Neural cell (in vitro differentiated cells): ENCODE data around the gene TMEM115. TPM values are rescaled to one million over a fixed set of nuclear protein-coding genes. Genes with fewer than 3 reads are reported as not detected.

Experiments used
- H2AFZ ChIP-seq: fragments of 200-600, 300-800 bp; sonication (generic), shearing (Covaris generic); 2 replicates; pipeline ENCODE4 v1.6.0; 2014; ENCODE audit warnings: low read depth, mild to moderate bottlenecking, antibody characterized with exemption, low read length, moderate library complexity
- H3F3A ChIP-seq: fragments of 200-600 bp; shearing (Covaris generic); 2 replicates; pipeline ENCODE4 v1.6.1; 2016; ENCODE audit warnings: mild to moderate bottlenecking, moderate library complexity, mixed read lengths, antibody characterized with exemption, low read length; ENCODE audit not compliant: insufficient read depth, poor library complexity, severe bottlenecking
- H3K27ac ChIP-seq: fragments of 200-600, 300-800 bp; sonication (generic), shearing (Covaris generic); 2 replicates; pipeline ENCODE4 v1.5.1; 2014; ENCODE audit warnings: mild to moderate bottlenecking, low read length, moderate library complexity
- H3K27me3 ChIP-seq: fragments of 300-800, 200-600 bp; sonication (generic), shearing (Covaris generic); 2 replicates; pipeline ENCODE4 v1.6.0; 2014; ENCODE audit warnings: mild to moderate bottlenecking, low read depth, low read length, moderate library complexity; ENCODE audit not compliant: insufficient read depth
- H3K36me3 ChIP-seq: fragments of 300-800, 200-600 bp; sonication (generic), shearing (Covaris generic); 2 replicates; pipeline ENCODE4 v1.5.1; 2014; ENCODE audit warnings: mild to moderate bottlenecking, antibody characterized with exemption, low read length, moderate library complexity; ENCODE audit not compliant: insufficient read depth
- H3K4me2 ChIP-seq: fragments of 300-800, 200-600 bp; sonication (generic), shearing (Covaris generic); 2 replicates; pipeline ENCODE4 v1.6.0; 2014; ENCODE audit warnings: mild to moderate bottlenecking, low read length
- H3K4me3 ChIP-seq: fragments of 300-800, 200-600 bp; sonication (generic), shearing (Covaris generic); 2 replicates; pipeline ENCODE4 v1.5.1; 2014; ENCODE audit warnings: mild to moderate bottlenecking, low read length, moderate library complexity
- H3K79me2 ChIP-seq: fragments of 200-600 bp; shearing (Covaris generic); replicated peaks from 2 replicates; pipeline ENCODE4 v1.6.0; 2014; ENCODE audit warnings: mild to moderate bottlenecking, low read length, moderate library complexity; ENCODE audit not compliant: insufficient read depth
- H3K9ac ChIP-seq: fragments of 300-800, 200-600 bp; sonication (generic), shearing (Covaris generic); 2 replicates; pipeline ENCODE4 v1.6.1; 2016; ENCODE audit warnings: mild to moderate bottlenecking, low read length, mixed read lengths
- H3K9me2 ChIP-seq: fragments of 200-600 bp; shearing (Covaris generic); 2 replicates; pipeline ENCODE4 v1.6.1; 2016; ENCODE audit warnings: mild to moderate bottlenecking, low read length, mixed read lengths; ENCODE audit not compliant: insufficient read depth
- H3K9me3 ChIP-seq: fragments of 200-600, 300-800 bp; sonication (generic), shearing (Covaris generic); 2 replicates; pipeline ENCODE4 v1.6.1; 2016; ENCODE audit warnings: mild to moderate bottlenecking, mixed run types, low read length, moderate library complexity, mixed read lengths
- H4K20me1 ChIP-seq: fragments of 200-600 bp; shearing (Covaris generic); 2 replicates; pipeline ENCODE4 v1.6.1; 2016; ENCODE audit warnings: mild to moderate bottlenecking, mixed run types; ENCODE audit not compliant: insufficient read depth
- CTCF ChIP-seq: fragments of 450-650 bp; IDR thresholded peaks from 2 replicates; pipeline ENCODE4 v1.5.1; 2014; ENCODE audit warnings: antibody characterized with exemption, mild to moderate bottlenecking, moderate library complexity; ENCODE audit not compliant: poor library complexity, severe bottlenecking
- EP300 ChIP-seq: fragments of 450-650 bp; conservative IDR thresholded peaks from 2 replicates; pipeline ENCODE4 v1.6.1; 2014; ENCODE audit warnings: antibody characterized with exemption, mild to moderate bottlenecking, moderate library complexity; ENCODE audit not compliant: poor library complexity, severe bottlenecking
- EZH2 ChIP-seq: fragments of 200-600, 300-800 bp; shearing (Covaris generic), sonication (generic); IDR thresholded peaks from 2 replicates; pipeline ENCODE4 v1.6.1; 2014; ENCODE audit warnings: antibody characterized with exemption, low read length, borderline replicate concordance, mild to moderate bottlenecking; ENCODE audit not compliant: insufficient read depth, poor library complexity, severe bottlenecking
- MXI1 ChIP-seq: fragments of 450-650 bp; conservative IDR thresholded peaks from 2 replicates; pipeline ENCODE4 v1.6.1; 2014; ENCODE audit warnings: antibody characterized with exemption, mild to moderate bottlenecking; ENCODE audit not compliant: poor library complexity, severe bottlenecking
- POLR2AphosphoS5 ChIP-seq: IDR thresholded peaks from 2 replicates; pipeline ENCODE4 v1.6.1; 2012
- RAD21 ChIP-seq: fragments of 450-650 bp; conservative IDR thresholded peaks from 2 replicates; pipeline ENCODE4 v1.6.1; 2014; ENCODE audit warnings: antibody characterized with exemption, mild to moderate bottlenecking, moderate library complexity
- REST ChIP-seq: IDR thresholded peaks from 2 replicates; pipeline ENCODE4 v1.6.1; 2012; ENCODE audit warnings: borderline replicate concordance
- SMC3 ChIP-seq: fragments of 450-650 bp; conservative IDR thresholded peaks from 2 replicates; pipeline ENCODE4 v1.6.1; 2014; ENCODE audit warnings: antibody characterized with exemption, mild to moderate bottlenecking, moderate library complexity; ENCODE audit not compliant: poor library complexity
- TAF1 ChIP-seq: IDR thresholded peaks from 2 replicates; pipeline ENCODE4 v1.6.1; 2012; ENCODE audit warnings: low read depth
- polyA plus RNA-seq: library from polyadenylated mRNA; depleted of rRNA; stranded (reverse); fragments of >200 nt; gene quantifications from 2 replicates; pipeline ENCODE4 v1.2.3, GENCODE V29; 2014

The TMEM115 gene
- polyA plus RNA-seq, 1 donor from 2014 or later, result 17.8 TPM

GRCh38 chr3:50381383-50381782, 22.1 kb upstream of the TMEM115 start:
- no peaks in the 10 kb centered on the region for H3K27me3 ChIP-seq
- no peak overlapping the region for H3K4me2 ChIP-seq
- no peak overlapping the region for H3K9ac ChIP-seq
- H3K9me2 ChIP-seq, result no peaks in the 10 kb centered on the region
- H2AFZ ChIP-seq, result no peak overlapping the region
- H3K36me3 ChIP-seq, result no peaks in the 10 kb centered on the region
- H3K4me3 ChIP-seq, result no peak overlapping the region
- H3F3A ChIP-seq, result no peaks in the 10 kb centered on the region
- H3K79me2 ChIP-seq, result no peaks in the 10 kb centered on the region
- no peak overlapping the region for H3K27ac ChIP-seq
- H4K20me1 ChIP-seq, result no peaks in the 10 kb centered on the region
- no peaks in the 10 kb centered on the region for H3K9me3 ChIP-seq
- TF ChIP-seq RAD21 (no peak), POLR2AphosphoS5 (no peak), REST (no peak), CTCF (no peak), MXI1 (no peak), TAF1 (no peak), SMC3 (no peak), EZH2 (no peak), EP300 (no peak)

GRCh38 chr3:50380405-50381085, 21.2 kb upstream of the TMEM115 start:
- H3K27ac ChIP-seq, result no peak overlapping the region
- H3K36me3 ChIP-seq, result no peaks in the 10 kb centered on the region
- TF ChIP-seq REST, result no peak
- no peak for TF ChIP-seq EZH2
- TF ChIP-seq POLR2AphosphoS5, result no peak
- no peak for TF ChIP-seq SMC3
- no peak for TF ChIP-seq RAD21
- no peak for TF ChIP-seq MXI1
- TF ChIP-seq EP300, result no peak
- no peaks in the 10 kb centered on the region for H3K79me2 ChIP-seq
- no peak overlapping the region for H3K4me2 ChIP-seq
- H3K9me2 ChIP-seq, result no peaks in the 10 kb centered on the region
- H4K20me1 ChIP-seq, result no peaks in the 10 kb centered on the region
- H2AFZ ChIP-seq, result no peak overlapping the region
- H3K9ac ChIP-seq, result no peak overlapping the region
- H3F3A ChIP-seq, result no peaks in the 10 kb centered on the region
- no peaks in the 10 kb centered on the region for H3K9me3 ChIP-seq
- H3K4me3 ChIP-seq, result no peak overlapping the region
- no peaks in the 10 kb centered on the region for H3K27me3 ChIP-seq
